ENCODE results near the gene NSUN2. TPM values are rescaled to one million over a fixed set of nuclear protein-coding genes. Genes with fewer than 3 reads are reported as not detected.

Gene NSUN2
- total RNA-seq, 4 donors from 2014 or later, result 25.7 to 42.8 (median 39.1) TPM

- WGBS, result 100% methylated on average over 5 of the region's 5 CpGs
- intact Hi-C loops (cut with DNase I), result no loop called here
- H3K36me3 ChIP-seq, result peaks cover 36 to 53% (median 45%) of the 10 kb centered on the region in 4 donors
- H3K27me3 ChIP-seq, result no peaks in the 10 kb centered on the region
- no peak overlapping the region for H3K4me3 ChIP-seq
- no peaks in the 10 kb centered on the region for H3K9me3 ChIP-seq
- H3K4me1 ChIP-seq, result peaks cover 5 to 16% (median 8%) of the 10 kb centered on the region in 4 donors
- H3K27ac ChIP-seq (replicated peaks in 1 of 4), result no peak overlapping the region
- DNase-seq (ENCODE audit: extremely low spot score), result no peak
- TF ChIP-seq CTCF (IDR thresholded peaks at IDR 0.05) (no peak), POLR2A (IDR thresholded peaks at IDR 0.05; ENCODE audit: low read depth) (no peak), POLR2AphosphoS5 (IDR thresholded peaks at IDR 0.05) (no peak), EP300 (IDR thresholded peaks at IDR 0.05) (no peak)
These were observed 36.5 kb downstream of the NSUN2 start for GRCh38 chr5:6596388-6596787.

- whole genome bisulfite sequencing, result 84% methylated on average over 3 of the region's 3 CpGs
- peaks cover 5 to 16% (median 8%) of the 10 kb centered on the region in 4 donors for H3K4me1 ChIP-seq
- H3K27ac ChIP-seq (replicated peaks in 1 of 4), result no peak overlapping the region
- intact Hi-C loops (cut with DNase I), result no loop called here
- no peak for DNase-seq (ENCODE audit: extremely low spot score)
- no peaks in the 10 kb centered on the region for H3K27me3 ChIP-seq
- peaks cover 30 to 44% (median 36%) of the 10 kb centered on the region in 4 donors for H3K36me3 ChIP-seq
- TF ChIP-seq EP300 (IDR thresholded peaks at IDR 0.05), result no peak
- no peak for TF ChIP-seq POLR2AphosphoS5 (IDR thresholded peaks at IDR 0.05)
- TF ChIP-seq POLR2A (IDR thresholded peaks at IDR 0.05; ENCODE audit: low read depth), result no peak
- no peak for TF ChIP-seq CTCF (IDR thresholded peaks at IDR 0.05)
- no peaks in the 10 kb centered on the region for H3K9me3 ChIP-seq
- H3K4me3 ChIP-seq, result no peak overlapping the region
These were observed 37.4 kb downstream of the NSUN2 start for GRCh38 chr5:6595405-6595804.

- DNase-seq (ENCODE audit: extremely low spot score), result no peak
- WGBS, result 81% methylated on average over 6 of the region's 6 CpGs
- intact Hi-C loops (cut with DNase I), result no loop called here
- peaks cover 18 to 30% (median 23%) of the 10 kb centered on the region in 4 donors for H3K36me3 ChIP-seq
- peaks cover 5 to 16% (median 8%) of the 10 kb centered on the region in 4 donors for H3K4me1 ChIP-seq
- TF ChIP-seq POLR2A (IDR thresholded peaks at IDR 0.05; ENCODE audit: low read depth) (no peak), POLR2AphosphoS5 (IDR thresholded peaks at IDR 0.05) (no peak), CTCF (IDR thresholded peaks at IDR 0.05) (no peak), EP300 (IDR thresholded peaks at IDR 0.05) (no peak)
- no peak overlapping the region for H3K4me3 ChIP-seq
- no peak overlapping the region for H3K27ac ChIP-seq (replicated peaks in 1 of 4)
- H3K9me3 ChIP-seq, result no peaks in the 10 kb centered on the region
- no peaks in the 10 kb centered on the region for H3K27me3 ChIP-seq
These were observed 38.8 kb downstream of the NSUN2 start for GRCh38 chr5:6594066-6594465.

GRCh38 chr5:6593148-6594016, 39.5 kb downstream of the NSUN2 start:
- Histone ChIP-seq H3K27me3 (no peaks in the 10 kb centered on the region), H3K36me3 (peaks cover 11 to 23% (median 17%) of the 10 kb centered on the region in 4 donors), H3K27ac (replicated peaks in 1 of 4) (no peak overlapping the region), H3K4me3 (no peak overlapping the region), H3K4me1 (peaks cover 5 to 12% (median 7%) of the 10 kb centered on the region in 4 donors), H3K9me3 (no peaks in the 10 kb centered on the region)
- TF ChIP-seq CTCF (IDR thresholded peaks at IDR 0.05) (no peak), POLR2A (IDR thresholded peaks at IDR 0.05; ENCODE audit: low read depth) (no peak), POLR2AphosphoS5 (IDR thresholded peaks at IDR 0.05) (no peak), EP300 (IDR thresholded peaks at IDR 0.05) (no peak)
- 86% methylated on average over 13 of the region's 14 CpGs for WGBS
- no peak for DNase-seq (ENCODE audit: extremely low spot score)
- intact Hi-C loops (cut with DNase I), result no loop called here

All from esophagus muscularis mucosa (tissue), 4 donors.